Transverse colon (tissue), 4 donors: ENCODE results near the gene NFATC4. TPM values are rescaled to one million over a fixed set of nuclear protein-coding genes. Genes with fewer than 3 reads are reported as not detected.

ENCODE experiments used
- DNase-seq: peaks from one replicate; pipeline ENCODE4 v3.0.0-alpha.2; 2019
- H3K27ac ChIP-seq, 4 donors: fragments of 200-600 bp; sonication (generic); 2 replicates each; pipeline ENCODE4 v1.5.1; 2016 to 2018; ENCODE audit warnings: inconsistent platforms in 4 of 4
- H3K27me3 ChIP-seq: fragments of 200-600 bp; sonication (generic); 2 replicates; pipeline ENCODE4 v1.5.1; 2017; ENCODE audit warnings: inconsistent platforms
- H3K36me3 ChIP-seq, 4 donors: fragments of 200-600 bp; sonication (generic); 2 replicates each; pipeline ENCODE4 v1.5.1; 2017 to 2019; ENCODE audit warnings: inconsistent platforms in 4 of 4
- H3K4me1 ChIP-seq, 4 donors: fragments of 200-600 bp; sonication (generic); 2 replicates each; pipeline ENCODE4 v1.5.1; 2017 to 2020; ENCODE audit warnings: inconsistent platforms in 4 of 4
- H3K4me3 ChIP-seq, 4 donors: fragments of 200-600 bp; sonication (generic); 1 replicate in 1 of 4; 2 replicates in 3 of 4; pipeline versions ENCODE4 v1.5.1 to v1.6.1; 2017 to 2019; ENCODE audit warnings: inconsistent platforms in 4 of 4
- H3K9me3 ChIP-seq, 2 donors: fragments of 200-600 bp; sonication (generic); 2 replicates each; pipeline ENCODE4 v1.5.1; 2017 to 2019; ENCODE audit warnings: inconsistent platforms in 2 of 2
- CTCF ChIP-seq, 5 experiments: fragments of 200-600 bp in 3 of 5; fragments of 450-650 bp in 2 of 5; sonication (generic) in 3 of 5; IDR thresholded peaks; 1 replicate in 2 of 5; 2 replicates in 3 of 5; pipeline ENCODE4 v1.5.1; 2016 to 2017; ENCODE audit warnings: antibody characterized with exemption in 5 of 5, inconsistent platforms in 3 of 5, mild to moderate bottlenecking in 2 of 5, moderate library complexity in 1 of 5
- EP300 ChIP-seq: sonication (generic); formaldehyde crosslinking; IDR thresholded peaks from one replicate; pipeline ENCODE4 v1.6.1; 2017; ENCODE audit warnings: antibody characterized with exemption, low read depth
- POLR2A ChIP-seq: fragments of 450-650 bp; IDR thresholded peaks from one replicate; pipeline ENCODE4 v1.6.1; 2016; ENCODE audit warnings: antibody characterized with exemption, mild to moderate bottlenecking, moderate library complexity
- POLR2AphosphoS5 ChIP-seq, 3 donors: sonication (generic); formaldehyde crosslinking; IDR thresholded peaks; one replicate each; pipeline ENCODE4 v1.6.1; 2016; ENCODE audit warnings: antibody characterized with exemption in 3 of 3
- WGBS, 2 donors: methylation state at CpG; one replicate each; pipeline ENCODE4 v1.1.5; 2018; ENCODE audit warnings: low coverage in 1 of 2; 5-methylcytosine and 5-hydroxymethylcytosine counted together
- in situ Hi-C, 4 donors: fragments of 200-750 bp; cut with MboI; loops; one replicate each; pipeline versions ENCODE4 v1.15.0 to v1.15.1; 2017; ENCODE audit warnings: low sequenced_read_pairs in 3 of 4, low pct_ligation_motif_present in 1 of 4, low pct_unique_long_range_greater_than_20kb in 1 of 4
- intact Hi-C: fragments of 100-400 bp; cut with DNase I; formaldehyde crosslinking; loops from one replicate; pipeline ENCODE4 v1.15.1; 2023; ENCODE audit warnings: low total_unique reads
- small RNA-seq, 4 donors: library from RNA; depleted of rRNA; stranded (forward); fragments of <200 nt; gene quantifications; one replicate each; pipeline ENCODE3, GENCODE V24; 2016
- total RNA-seq, 4 donors: library from RNA; depleted of rRNA; stranded (reverse); fragments of >200 nt; gene quantifications; one replicate each; pipeline ENCODE4 v1.1.0, GENCODE V29; 2016

Gene NFATC4
- total RNA-seq, 4 donors from 2014 or later = 13.4 to 58.0 (median 20.9) TPM

GRCh38 chr14:24426912-24427536, 59.0 kb downstream of the NFATC4 start:
- TF ChIP-seq POLR2AphosphoS5 (IDR thresholded peaks at IDR 0.05) (peak in 2 of 3 donors; percentile 52 to 68), POLR2A (peak; percentile 35), CTCF (IDR thresholded peaks at IDR 0.05) (no peak), EP300 (no peak)
- Histone ChIP-seq H3K4me3 (no peak overlapping the region), H3K27me3 (no peaks in the 10 kb centered on the region), H3K27ac (peak overlapping the region; percentile 75 to 92 (median 83)), H3K36me3 (no peaks in the 10 kb centered on the region), H3K9me3 (no peaks in the 10 kb centered on the region), H3K4me1 (peaks cover 30 to 81% (median 66%) of the 10 kb centered on the region in 4 donors)
- 39 to 80% methylated on average over 1 to 8 of the region's 8 CpGs for WGBS, 2 donors
- in situ Hi-C loops (loop anchor here in 3 of 4 donors (25.0 kb wide), 2 partner anchors 90 to 190 kb away; partner anchors contain the start of genes GMPR2 (in 3 of the 3), NEDD8 (in 3 of the 3), TINF2 (in 3 of the 3) and ADCY4 (in 1 of the 3)), intact Hi-C loops (no loop called here)
- DNase-seq = peak; percentile 65

- no peaks in the 10 kb centered on the region for H3K9me3 ChIP-seq
- no peak overlapping the region for H3K4me3 ChIP-seq
- peaks cover 0 to 8% (median 3%) of the 10 kb centered on the region in 4 donors for H3K36me3 ChIP-seq
- intact Hi-C loops = no loop called here
- no peak for DNase-seq
- in situ Hi-C loops = loop anchor here in 3 of 4 donors (25.0 kb wide), 2 partner anchors 91 to 191 kb away; partner anchors contain the start of genes GMPR2 (in 3 of the 3), NEDD8 (in 3 of the 3), TINF2 (in 3 of the 3) and ADCY4 (in 1 of the 3)
- H3K4me1 ChIP-seq = peaks cover 30 to 81% (median 69%) of the 10 kb centered on the region in 4 donors
- peak overlapping the region; percentile 75 to 92 (median 83) for H3K27ac ChIP-seq
- WGBS, 2 donors = 83% methylated on average over 18 of the region's 18 CpGs; no CpG with 5 or more reads in 1 of the 2 donors
- TF ChIP-seq POLR2A (no peak), POLR2AphosphoS5 (IDR thresholded peaks at IDR 0.05) (no peak), EP300 (no peak), CTCF (IDR thresholded peaks at IDR 0.05) (no peak)
- H3K27me3 ChIP-seq = no peaks in the 10 kb centered on the region
Observed at GRCh38 chr14:24427537-24428508, 59.8 kb downstream of the NFATC4 start.

DNA sequence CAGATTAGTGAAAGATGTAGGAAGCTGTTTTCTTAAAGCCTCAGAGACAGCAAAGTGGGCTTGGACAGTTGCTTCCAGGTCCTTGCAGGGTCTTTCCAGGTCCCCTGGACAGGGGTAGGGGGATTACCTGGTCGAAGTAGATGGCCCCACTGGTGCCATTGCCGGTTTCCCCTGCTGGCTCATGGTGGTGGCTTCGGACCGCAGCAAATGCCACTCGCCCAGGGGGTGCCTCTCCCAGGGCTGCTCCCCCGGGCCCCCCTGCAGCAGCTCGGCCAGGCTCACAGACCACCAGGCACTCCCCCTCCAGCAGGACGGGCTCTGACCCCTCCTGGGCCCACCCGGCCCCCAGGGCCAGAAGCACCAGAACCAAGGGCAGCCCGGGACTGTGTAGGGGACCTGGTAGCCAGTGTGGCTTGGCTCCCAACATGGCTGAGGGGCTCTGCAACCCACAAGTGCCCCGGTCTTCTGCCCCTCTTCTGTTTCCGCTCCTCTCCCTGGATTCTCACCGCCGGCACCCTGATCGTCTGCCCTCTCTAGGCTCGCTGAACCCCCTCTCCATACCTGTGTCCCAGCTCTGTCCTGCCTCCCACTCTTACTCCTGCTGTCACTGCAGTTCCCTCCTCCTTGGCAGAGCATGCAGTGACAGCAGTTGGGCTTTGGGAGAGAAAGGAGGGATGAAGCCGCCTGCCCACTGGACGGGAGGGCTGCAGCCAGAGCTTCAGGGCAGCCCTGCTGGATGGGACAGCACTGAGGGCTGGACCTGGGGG, 60.8 kb downstream of the NFATC4 start:
- intact Hi-C loops = no loop called here
- WGBS, 2 donors = 92% methylated on average over 18 of the region's 18 CpGs; no CpG with 5 or more reads in 1 of the 2 donors
- H3K36me3 ChIP-seq = peaks cover 0 to 17% (median 6%) of the 10 kb centered on the region in 4 donors
- peaks cover 25 to 74% (median 67%) of the 10 kb centered on the region in 4 donors for H3K4me1 ChIP-seq
- no peak for DNase-seq
- no peaks in the 10 kb centered on the region for H3K9me3 ChIP-seq
- H3K27me3 ChIP-seq = no peaks in the 10 kb centered on the region
- no peak for TF ChIP-seq POLR2AphosphoS5 (IDR thresholded peaks at IDR 0.05)
- TF ChIP-seq EP300 = no peak
- no peak for TF ChIP-seq POLR2A
- no peak for TF ChIP-seq CTCF (IDR thresholded peaks at IDR 0.05)
- H3K4me3 ChIP-seq = peak overlapping the region in 1 of 4 donors; percentile 85
- peak overlapping the region; percentile 92 to 97 (median 96) for H3K27ac ChIP-seq
- in situ Hi-C loops = loop anchor here in 3 of 4 donors (25.0 kb wide), 2 partner anchors 92 to 192 kb away; partner anchors contain the start of genes GMPR2 (in 3 of the 3), NEDD8 (in 3 of the 3), TINF2 (in 3 of the 3) and ADCY4 (in 1 of the 3)

Small RNAs within 50 kb of the gene (small RNA-seq; reads per million reads assigned to genes)
- 0 reads per million in 4 donors for gene RF00026

Other genes starting within 250 kb of the NFATC4 start
- gene FITM1, start 237.5 kb upstream of the NFATC4 start, total RNA-seq = 1 to 10 TPM in 2 of 4 donors, not detected in 2; 1.4 to 1.6 TPM
- 100 to 1,000 TPM in 2 of 4 donors, 10 to 100 TPM in 2; 38.8 to 198 (median 132) TPM for gene PSME1, start 232.0 kb upstream of the NFATC4 start, total RNA-seq
- gene EMC9, start 226.6 kb upstream of the NFATC4 start, total RNA-seq = 10 to 100 TPM in 2 of 4 donors, 1 to 10 TPM in 1, not detected in 1; 2.2 to 15.4 (median 12.3) TPM
- 10 to 100 TPM; 59.5 to 69.8 (median 68.5) TPM for gene PSME2, start 221.6 kb upstream of the NFATC4 start, total RNA-seq
- 100 to 1,000 TPM in 1 of 4 donors, 10 to 100 TPM in 3; 56.7 to 258 (median 71.2) TPM for gene RNF31, start 220.7 kb upstream of the NFATC4 start, total RNA-seq
- 10 to 100 TPM; 44.2 to 81.9 (median 52.4) TPM for gene IRF9, start 206.9 kb upstream of the NFATC4 start, total RNA-seq
- 100 to 1,000 TPM in 1 of 4 donors, 10 to 100 TPM in 3; 11.3 to 112 (median 31.2) TPM for gene REC8, start 196.1 kb upstream of the NFATC4 start, total RNA-seq
- gene IPO4, start 179.4 kb upstream of the NFATC4 start, total RNA-seq = 10 to 100 TPM in 3 of 4 donors, 1 to 10 TPM in 1; 10.0 to 60.5 (median 37.3) TPM
- gene TM9SF1, start 172.7 kb upstream of the NFATC4 start, total RNA-seq = 100 to 1,000 TPM in 1 of 4 donors, 10 to 100 TPM in 3; 32.9 to 127 (median 63.9) TPM
- gene TSSK4, start 162.5 kb upstream of the NFATC4 start, total RNA-seq = not detected
- gene CHMP4A, start 154.7 kb upstream of the NFATC4 start, total RNA-seq = 10 to 100 TPM in 3 of 4 donors, 1 to 10 TPM in 1; 7.0 to 81.3 (median 59.0) TPM
- 100 to 1,000 TPM in 1 of 4 donors, 10 to 100 TPM in 3; 11.1 to 116 (median 40.2) TPM for gene MDP1, start 152.1 kb upstream of the NFATC4 start, total RNA-seq
- gene NEDD8, start 135.8 kb upstream of the NFATC4 start, total RNA-seq = 100 to 1,000 TPM in 1 of 4 donors, 10 to 100 TPM in 3; 42.2 to 113 (median 69.9) TPM
- 10 to 100 TPM in 3 of 4 donors, 1 to 10 TPM in 1; 4.2 to 72.5 (median 46.3) TPM for gene GMPR2, start 135.3 kb upstream of the NFATC4 start, total RNA-seq
- 100 to 1,000 TPM in 1 of 4 donors, 10 to 100 TPM in 3; 26.9 to 120 (median 42.2) TPM for gene TINF2, start 125.6 kb upstream of the NFATC4 start, total RNA-seq
- gene TGM1, start 105.0 kb upstream of the NFATC4 start, total RNA-seq = 10 to 100 TPM in 1 of 4 donors, 1 to 10 TPM in 2, not detected in 1; 1.4 to 96.5 (median 2.2) TPM
- gene RABGGTA, start 96.6 kb upstream of the NFATC4 start, total RNA-seq = 100 to 1,000 TPM in 1 of 4 donors, 10 to 100 TPM in 3; 47.3 to 227 (median 53.0) TPM
- gene DHRS1, start 68.4 kb upstream of the NFATC4 start, total RNA-seq = 100 to 1,000 TPM in 1 of 4 donors, 10 to 100 TPM in 3; 84.2 to 106 (median 94.6) TPM
- 10 to 100 TPM; 18.8 to 20.9 (median 19.3) TPM for gene NOP9, start 68.3 kb upstream of the NFATC4 start, total RNA-seq
- gene CIDEB, start 60.2 kb upstream of the NFATC4 start, total RNA-seq = 100 to 1,000 TPM in 1 of 4 donors, 10 to 100 TPM in 2, 1 to 10 TPM in 1; 6.7 to 168 (median 23.6) TPM
- gene LTB4R2, start 58.0 kb upstream of the NFATC4 start, total RNA-seq = 10 to 100 TPM in 1 of 4 donors, 1 to 10 TPM in 3; 4.4 to 81.5 (median 7.1) TPM
- gene LTB4R, start 56.7 kb upstream of the NFATC4 start, total RNA-seq = 1 to 10 TPM; 1.1 to 8.3 (median 6.2) TPM
- 10 to 100 TPM in 3 of 4 donors, 1 to 10 TPM in 1; 7.9 to 74.8 (median 21.3) TPM for gene ADCY4, start 33.1 kb upstream of the NFATC4 start, total RNA-seq
- 100 to 1,000 TPM in 1 of 4 donors, 10 to 100 TPM in 3; 19.3 to 156 (median 53.6) TPM for gene RIPK3, start 28.2 kb upstream of the NFATC4 start, total RNA-seq
- gene NYNRIN, start 30.8 kb downstream of the NFATC4 start, total RNA-seq = 10 to 100 TPM in 1 of 4 donors, 1 to 10 TPM in 3; 2.6 to 11.4 (median 9.0) TPM
- 1 to 10 TPM in 3 of 4 donors, under 1 TPM in 1; 0.79 to 9.7 (median 1.6) TPM for gene CBLN3, start 61.5 kb downstream of the NFATC4 start, total RNA-seq
- gene KHNYN, start 61.8 kb downstream of the NFATC4 start, total RNA-seq = 100 to 1,000 TPM in 2 of 4 donors, 10 to 100 TPM in 2; 65.7 to 129 (median 101) TPM
- gene SDR39U1, start 74.6 kb downstream of the NFATC4 start, total RNA-seq = 100 to 1,000 TPM in 1 of 4 donors, 10 to 100 TPM in 3; 18.3 to 202 (median 39.3) TPM
- gene CMA1, start 140.1 kb downstream of the NFATC4 start, total RNA-seq = not detected
- gene CTSG, start 208.1 kb downstream of the NFATC4 start, total RNA-seq = under 1 TPM in 1 of 4 donors, not detected in 3; 0.82 TPM
- gene GZMH, start 241.5 kb downstream of the NFATC4 start, total RNA-seq = 1 to 10 TPM in 2 of 4 donors, not detected in 2; 1.9 to 4.0 TPM